Colon (tissue), 2 donors: ENCODE measurements around the gene CAPN6.

Experiments
- FAIRE-seq: peaks from 2 replicates; lab custom pipeline; 2012; peaks lifted over from hg19 to GRCh38; lab: Jason Lieb, UNC
- donor health status: control.
- donor health status: control.

Gene CAPN6

GRCh38 chrX:111199505-111199904 lies 70.8 kb downstream of the CAPN6 start:
- FAIRE-seq = no peak
